ENCODE data around the gene CCL2.

CCL2 gene

DNA sequence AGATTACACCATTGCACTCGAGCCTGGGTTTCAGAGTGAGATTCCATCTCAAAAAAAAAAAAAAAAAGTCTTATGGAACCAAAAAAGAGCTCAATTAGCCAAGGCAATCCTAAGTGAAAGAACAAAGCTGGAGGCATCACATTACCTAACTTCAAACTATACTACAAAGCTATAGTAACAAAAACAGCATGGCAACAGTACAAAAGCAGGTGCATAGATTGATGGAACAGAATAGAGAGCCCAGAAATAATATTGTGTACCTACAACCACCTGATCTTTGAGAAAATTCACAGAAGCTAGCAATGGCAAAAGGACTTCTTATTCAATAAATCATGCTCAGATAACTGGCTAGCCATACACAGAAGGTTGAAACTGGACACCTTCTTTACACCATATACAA is 24.7 kb upstream of the CCL2 start:
- TF ChIP-seq EZH2 (IDR thresholded peaks at IDR 0.05), result no peak
- no peak for TF ChIP-seq POLR2AphosphoS5 (IDR thresholded peaks at IDR 0.05; ENCODE audit: borderline replicate concordance, low read depth, low read length)
- no peak for TF ChIP-seq FOXP2 (optimal IDR thresholded peaks at IDR 0.05; ENCODE audit: control extremely low read depth, extremely low read length, insufficient read depth)
- no peak for DNase-seq (ENCODE audit: low read depth, low spot score)
- H3K27ac ChIP-seq, result no peak overlapping the region
- H3K9me3 ChIP-seq (ENCODE audit: low read depth, low read length), result no peaks in the 10 kb centered on the region
- H3K9ac ChIP-seq (ENCODE audit: insufficient read length), result no peak overlapping the region
- H3K4me3 ChIP-seq, result no peak overlapping the region
- H3K36me3 ChIP-seq (ENCODE audit: insufficient read depth, low read length), result no peaks in the 10 kb centered on the region

- TF ChIP-seq EZH2 (IDR thresholded peaks at IDR 0.05) (no peak), FOXP2 (optimal IDR thresholded peaks at IDR 0.05; ENCODE audit: control extremely low read depth, extremely low read length, insufficient read depth) (no peak), POLR2AphosphoS5 (IDR thresholded peaks at IDR 0.05; ENCODE audit: borderline replicate concordance, low read depth, low read length) (no peak)
- Histone ChIP-seq H3K27ac (no peak overlapping the region), H3K9me3 (ENCODE audit: low read depth, low read length) (no peaks in the 10 kb centered on the region), H3K9ac (ENCODE audit: insufficient read length) (no peak overlapping the region), H3K36me3 (ENCODE audit: insufficient read depth, low read length) (no peaks in the 10 kb centered on the region), H3K4me3 (no peak overlapping the region)
- no peak for DNase-seq (ENCODE audit: low read depth, low spot score)
These were observed 20.5 kb upstream of the CCL2 start for GRCh38 chr17:34234616-34235015.

DNA sequence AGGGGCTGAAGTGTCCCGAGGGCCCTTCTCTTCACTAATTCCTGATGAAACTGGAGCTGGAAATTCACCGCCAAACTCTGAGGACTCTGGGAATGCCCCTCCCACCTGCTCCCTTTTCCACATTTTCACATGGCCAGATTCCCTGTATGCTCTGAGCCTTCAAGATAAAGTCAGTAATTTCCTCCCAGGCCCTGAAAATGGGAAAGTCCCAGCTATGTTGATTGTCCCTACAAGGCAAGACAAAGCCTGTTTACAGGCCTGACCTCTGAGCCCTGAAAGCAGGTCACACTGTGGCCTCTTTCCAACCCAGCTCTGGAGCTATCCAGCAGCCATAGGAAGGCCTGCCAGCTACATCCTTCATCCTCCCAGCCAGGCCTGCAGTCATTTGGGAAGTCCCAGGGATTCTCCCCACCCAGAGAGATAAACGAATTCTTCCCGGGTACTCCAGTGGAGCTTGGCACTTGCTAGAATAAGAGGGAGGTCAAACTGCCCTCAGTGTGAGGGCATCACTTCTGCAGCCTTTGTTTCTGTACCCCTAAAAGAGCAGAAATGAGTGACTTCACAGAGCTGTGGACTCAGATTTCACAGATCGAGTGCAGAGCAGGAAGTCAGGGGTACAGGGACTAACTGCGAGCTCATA is 19.6 kb upstream of the CCL2 start:
- H3K27ac ChIP-seq, result no peak overlapping the region
- no peak for TF ChIP-seq EZH2 (IDR thresholded peaks at IDR 0.05)
- TF ChIP-seq FOXP2 (optimal IDR thresholded peaks at IDR 0.05; ENCODE audit: control extremely low read depth, extremely low read length, insufficient read depth), result no peak

GRCh38 chr17:34236281-34236892 is 18.7 kb upstream of the CCL2 start:
- Histone ChIP-seq H3K9me3 (ENCODE audit: low read depth, low read length) (no peaks in the 10 kb centered on the region), H3K36me3 (ENCODE audit: insufficient read depth, low read length) (no peaks in the 10 kb centered on the region), H3K9ac (ENCODE audit: insufficient read length) (no peak overlapping the region), H3K27ac (no peak overlapping the region), H3K4me3 (no peak overlapping the region)
- TF ChIP-seq POLR2AphosphoS5 (IDR thresholded peaks at IDR 0.05; ENCODE audit: borderline replicate concordance, low read depth, low read length) (no peak), FOXP2 (optimal IDR thresholded peaks at IDR 0.05; ENCODE audit: control extremely low read depth, extremely low read length, insufficient read depth) (no peak), EZH2 (IDR thresholded peaks at IDR 0.05) (no peak)
- DNase-seq (ENCODE audit: low read depth, low spot score), result no peak

More for the DNA sequence above, 19.6 kb upstream of the CCL2 start:
- no peak for DNase-seq (ENCODE audit: low read depth, low spot score)
- Histone ChIP-seq H3K36me3 (ENCODE audit: insufficient read depth, low read length) (no peaks in the 10 kb centered on the region), H3K4me3 (no peak overlapping the region), H3K9me3 (ENCODE audit: low read depth, low read length) (no peaks in the 10 kb centered on the region), H3K9ac (ENCODE audit: insufficient read length) (no peak overlapping the region)

DNA sequence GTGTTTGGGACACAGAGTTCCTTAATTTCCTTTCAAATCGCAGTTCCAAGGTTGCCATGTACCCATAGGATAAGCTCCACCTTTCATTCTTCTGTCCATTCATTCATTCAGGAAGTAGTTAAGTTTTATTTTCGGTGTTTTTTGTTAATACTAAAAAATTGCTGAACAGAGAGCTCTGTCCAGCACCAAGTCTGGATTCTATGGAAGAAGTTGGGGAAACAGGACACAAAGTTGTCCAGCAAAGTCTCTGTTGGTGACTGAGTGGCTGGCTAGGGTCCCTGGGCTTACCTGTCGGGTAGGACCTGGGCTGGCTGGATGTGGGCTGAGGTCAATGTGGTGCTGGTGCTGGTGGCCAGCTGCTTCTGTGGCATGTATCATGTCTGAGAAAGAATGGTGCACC is 17.6 kb upstream of the CCL2 start:
- no peak for DNase-seq (ENCODE audit: low read depth, low spot score)
- TF ChIP-seq FOXP2 (optimal IDR thresholded peaks at IDR 0.05; ENCODE audit: control extremely low read depth, extremely low read length, insufficient read depth) (no peak), POLR2AphosphoS5 (IDR thresholded peaks at IDR 0.05; ENCODE audit: borderline replicate concordance, low read depth, low read length) (no peak), EZH2 (IDR thresholded peaks at IDR 0.05) (no peak)
- no peak overlapping the region for H3K9ac ChIP-seq (ENCODE audit: insufficient read length)
- no peak overlapping the region for H3K27ac ChIP-seq
- no peak overlapping the region for H3K4me3 ChIP-seq
- no peaks in the 10 kb centered on the region for H3K36me3 ChIP-seq (ENCODE audit: insufficient read depth, low read length)
- no peaks in the 10 kb centered on the region for H3K9me3 ChIP-seq (ENCODE audit: low read depth, low read length)

GRCh38 chr17:34241062-34241461 is 14.0 kb upstream of the CCL2 start:
- H3K9ac ChIP-seq (ENCODE audit: insufficient read length), result no peak overlapping the region
- no peak for DNase-seq (ENCODE audit: low read depth, low spot score)
- no peak for TF ChIP-seq EZH2 (IDR thresholded peaks at IDR 0.05)
- no peak for TF ChIP-seq FOXP2 (optimal IDR thresholded peaks at IDR 0.05; ENCODE audit: control extremely low read depth, extremely low read length, insufficient read depth)
- no peak for TF ChIP-seq POLR2AphosphoS5 (IDR thresholded peaks at IDR 0.05; ENCODE audit: borderline replicate concordance, low read depth, low read length)
- H3K36me3 ChIP-seq (ENCODE audit: insufficient read depth, low read length), result no peaks in the 10 kb centered on the region
- no peaks in the 10 kb centered on the region for H3K9me3 ChIP-seq (ENCODE audit: low read depth, low read length)
- H3K4me3 ChIP-seq, result no peak overlapping the region
- no peak overlapping the region for H3K27ac ChIP-seq

GRCh38 chr17:34242587-34243363 is 12.3 kb upstream of the CCL2 start:
- H3K9me3 ChIP-seq (ENCODE audit: low read depth, low read length), result no peaks in the 10 kb centered on the region
- H3K9ac ChIP-seq (ENCODE audit: insufficient read length), result no peak overlapping the region
- no peak overlapping the region for H3K4me3 ChIP-seq
- H3K27ac ChIP-seq, result no peak overlapping the region
- no peak for DNase-seq (ENCODE audit: low read depth, low spot score)
- no peaks in the 10 kb centered on the region for H3K36me3 ChIP-seq (ENCODE audit: insufficient read depth, low read length)
- TF ChIP-seq POLR2AphosphoS5 (IDR thresholded peaks at IDR 0.05; ENCODE audit: borderline replicate concordance, low read depth, low read length) (no peak), FOXP2 (optimal IDR thresholded peaks at IDR 0.05; ENCODE audit: control extremely low read depth, extremely low read length, insufficient read depth) (no peak), EZH2 (IDR thresholded peaks at IDR 0.05) (no peak)
